Vagina (tissue), 2 donors: Measurements from ENCODE around the gene CDKN2B-AS1. TPM values are rescaled to one million over a fixed set of nuclear protein-coding genes. Genes with fewer than 3 reads are reported as not detected.

Experiments
- DNase-seq, 2 donors: peaks; one replicate each; pipeline ENCODE4 v3.0.0-alpha.2; 2017; ENCODE audit errors: extremely low spot score in 2 of 2
- H3K27ac ChIP-seq: fragments of 200-600 bp; sonication (generic); one replicate; pipeline ENCODE4 v1.5.1; 2019
- H3K27me3 ChIP-seq: fragments of 200-600 bp; sonication (generic); one replicate; pipeline ENCODE4 v1.5.1; 2019
- H3K36me3 ChIP-seq, 2 donors: fragments of 200-600 bp; sonication (generic); one replicate each; pipeline ENCODE4 v1.5.1; 2017 to 2019
- H3K4me1 ChIP-seq: fragments of 200-600 bp; sonication (generic); one replicate; pipeline ENCODE4 v1.5.1; 2019
- H3K4me3 ChIP-seq, 2 donors: fragments of 200-600 bp; sonication (generic); 1 replicate in 1 of 2; 2 replicates in 1 of 2; pipeline ENCODE4 v1.5.1; 2016 to 2019
- H3K9me3 ChIP-seq: fragments of 200-600 bp; sonication (generic); one replicate; pipeline ENCODE4 v1.5.1; 2019
- POLR2A ChIP-seq, 2 donors: fragments of 450-650 bp; IDR thresholded peaks; one replicate each; pipeline ENCODE4 v1.6.1; 2017; ENCODE audit warnings: antibody characterized with exemption in 2 of 2, mild to moderate bottlenecking in 2 of 2, moderate library complexity in 2 of 2
- POLR2AphosphoS5 ChIP-seq, 2 donors: sonication (generic); formaldehyde crosslinking; IDR thresholded peaks; one replicate each; pipeline ENCODE4 v1.9.0; 2017; ENCODE audit warnings: antibody characterized with exemption in 2 of 2, mild to moderate bottlenecking in 2 of 2, low read depth in 1 of 2; ENCODE audit not compliant: insufficient read depth in 1 of 2
- intact Hi-C: fragments of 100-400 bp; cut with DNase I; formaldehyde crosslinking; loops from one replicate; pipeline ENCODE4 v1.15.1; 2023
- total RNA-seq: library from RNA; depleted of rRNA; stranded (reverse); fragments of >200 nt; gene quantifications from one replicate; pipeline ENCODE4 v1.2.3, GENCODE V29; 2016
- TF ChIP-seq, protein P1 (sequence below), 3 experiments: fragments of 450-650 bp in 2 of 3; fragments of 200-600 bp in 1 of 3; sonication (generic) in 1 of 3; IDR thresholded peaks; one replicate each; pipeline ENCODE4 v1.5.1; 2017 to 2019; ENCODE audit warnings: antibody characterized with exemption in 3 of 3, mild to moderate bottlenecking in 2 of 3, moderate library complexity in 2 of 3

The CDKN2B-AS1 gene
- total RNA-seq, 1 donor from 2014 or later = 5.9 TPM

DNA sequence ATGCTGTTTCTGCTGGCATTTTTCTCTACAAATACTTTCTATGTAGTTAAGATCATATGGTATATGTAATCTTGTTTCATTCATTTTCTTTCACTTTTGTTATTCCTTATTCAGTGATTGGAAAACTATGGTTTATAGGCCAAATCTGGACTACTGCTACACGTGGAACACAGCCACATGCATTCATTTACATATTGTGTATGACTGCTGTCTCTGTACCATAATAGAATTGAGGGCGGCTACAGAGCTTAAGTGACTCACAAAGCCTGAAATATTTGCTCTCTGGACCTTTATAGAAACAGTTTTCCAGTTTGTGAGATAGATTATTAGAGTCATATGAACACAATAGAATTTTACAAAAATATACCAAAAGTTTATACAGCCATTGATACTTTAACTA lies 148.1 kb downstream of the CDKN2B-AS1 start:
- no peak for TF ChIP-seq POLR2A (IDR thresholded peaks at IDR 0.05)
- TF ChIP-seq, protein P1, sequence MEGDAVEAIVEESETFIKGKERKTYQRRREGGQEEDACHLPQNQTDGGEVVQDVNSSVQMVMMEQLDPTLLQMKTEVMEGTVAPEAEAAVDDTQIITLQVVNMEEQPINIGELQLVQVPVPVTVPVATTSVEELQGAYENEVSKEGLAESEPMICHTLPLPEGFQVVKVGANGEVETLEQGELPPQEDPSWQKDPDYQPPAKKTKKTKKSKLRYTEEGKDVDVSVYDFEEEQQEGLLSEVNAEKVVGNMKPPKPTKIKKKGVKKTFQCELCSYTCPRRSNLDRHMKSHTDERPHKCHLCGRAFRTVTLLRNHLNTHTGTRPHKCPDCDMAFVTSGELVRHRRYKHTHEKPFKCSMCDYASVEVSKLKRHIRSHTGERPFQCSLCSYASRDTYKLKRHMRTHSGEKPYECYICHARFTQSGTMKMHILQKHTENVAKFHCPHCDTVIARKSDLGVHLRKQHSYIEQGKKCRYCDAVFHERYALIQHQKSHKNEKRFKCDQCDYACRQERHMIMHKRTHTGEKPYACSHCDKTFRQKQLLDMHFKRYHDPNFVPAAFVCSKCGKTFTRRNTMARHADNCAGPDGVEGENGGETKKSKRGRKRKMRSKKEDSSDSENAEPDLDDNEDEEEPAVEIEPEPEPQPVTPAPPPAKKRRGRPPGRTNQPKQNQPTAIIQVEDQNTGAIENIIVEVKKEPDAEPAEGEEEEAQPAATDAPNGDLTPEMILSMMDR (IDR thresholded peaks at IDR 0.05) = no peak
- TF ChIP-seq POLR2AphosphoS5 (IDR thresholded peaks at IDR 0.05; ENCODE audit: insufficient read depth in 1 of 2, low read depth in 1 of 2) = no peak
- no peak overlapping the region for H3K27ac ChIP-seq
- DNase-seq = no peak
- intact Hi-C loops = no loop called here
- no peak overlapping the region for H3K4me3 ChIP-seq
- no peaks in the 10 kb centered on the region for H3K9me3 ChIP-seq
- no peaks in the 10 kb centered on the region for H3K27me3 ChIP-seq
- no peaks in the 10 kb centered on the region for H3K36me3 ChIP-seq
- no peaks in the 10 kb centered on the region for H3K4me1 ChIP-seq

DNA sequence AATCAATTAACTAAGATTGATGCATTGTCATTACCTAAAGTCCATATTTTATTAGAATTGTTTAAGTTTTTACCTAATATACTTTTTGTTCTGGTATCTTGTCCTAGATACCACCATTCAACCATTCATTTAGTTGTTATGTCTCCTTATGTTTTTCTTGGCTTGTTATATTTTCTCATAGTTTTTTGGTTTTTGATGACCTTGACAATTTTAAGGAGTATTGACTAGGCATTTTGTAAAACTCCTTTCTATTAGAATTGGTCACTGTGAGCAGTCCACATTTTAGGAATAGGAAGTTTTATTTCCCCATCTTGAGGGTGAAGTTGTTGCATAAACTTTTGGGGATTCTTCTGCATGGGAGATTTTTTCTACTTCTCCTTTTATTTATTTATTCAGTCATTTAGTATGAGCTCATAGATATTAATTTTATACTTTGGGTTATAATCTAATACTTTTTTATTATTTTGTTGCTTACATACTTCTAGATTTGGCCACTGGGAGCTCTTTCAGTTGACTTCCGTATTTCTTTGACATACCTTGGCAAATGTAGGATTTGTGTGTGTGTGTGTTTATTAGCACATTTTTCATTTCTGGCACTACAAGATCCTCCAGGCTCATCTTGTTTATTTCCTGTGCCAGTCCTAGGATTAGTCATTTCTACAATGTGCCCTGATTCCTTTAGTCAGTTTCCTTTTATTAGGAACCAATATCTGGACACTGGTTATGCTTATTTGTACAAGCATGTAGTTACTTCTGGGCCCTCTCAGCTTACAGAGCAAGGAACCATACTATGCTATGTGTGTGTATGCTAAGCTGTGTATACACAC lies 149.4 kb downstream of the CDKN2B-AS1 start:
- no peaks in the 10 kb centered on the region for H3K4me1 ChIP-seq

DNA sequence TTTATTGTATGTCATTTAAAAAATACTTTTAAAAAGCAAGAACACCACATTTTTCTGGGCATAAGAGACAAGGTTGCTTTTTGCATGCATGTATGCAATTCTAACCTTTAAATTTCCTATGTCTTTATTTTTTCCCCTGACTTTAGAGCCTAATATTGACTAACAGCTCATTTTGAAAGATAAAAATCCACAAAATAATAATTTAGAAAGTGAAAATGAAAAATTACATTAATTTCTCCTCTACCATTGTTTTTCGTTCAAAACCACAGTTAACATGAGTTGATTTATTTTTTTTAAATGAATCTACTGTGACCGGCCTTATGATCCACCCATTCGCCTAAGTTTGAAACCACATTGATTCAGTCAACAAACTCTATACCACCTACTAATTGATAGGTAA lies 152.0 kb downstream of the CDKN2B-AS1 start:
- no peak overlapping the region for H3K4me3 ChIP-seq
- H3K9me3 ChIP-seq = no peaks in the 10 kb centered on the region
- no peaks in the 10 kb centered on the region for H3K27me3 ChIP-seq
- TF ChIP-seq POLR2A (IDR thresholded peaks at IDR 0.05) (no peak), POLR2AphosphoS5 (IDR thresholded peaks at IDR 0.05; ENCODE audit: insufficient read depth in 1 of 2, low read depth in 1 of 2) (no peak)
- TF ChIP-seq, protein P1 (IDR thresholded peaks at IDR 0.05) = no peak
- intact Hi-C loops = loop anchor here (1.0 kb wide), 1 partner anchor 17 kb away; no protein-coding TSS in a partner anchor
- H3K27ac ChIP-seq = no peak overlapping the region
- H3K4me1 ChIP-seq = no peaks in the 10 kb centered on the region
- DNase-seq = no peak
- no peaks in the 10 kb centered on the region for H3K36me3 ChIP-seq

More for the DNA sequence above, 149.4 kb downstream of the CDKN2B-AS1 start:
- no peaks in the 10 kb centered on the region for H3K27me3 ChIP-seq
- H3K4me3 ChIP-seq = no peak overlapping the region
- H3K27ac ChIP-seq = no peak overlapping the region
- no peak for TF ChIP-seq POLR2AphosphoS5 (IDR thresholded peaks at IDR 0.05; ENCODE audit: insufficient read depth in 1 of 2, low read depth in 1 of 2)
- TF ChIP-seq, protein P1 (IDR thresholded peaks at IDR 0.05) = no peak
- no peak for TF ChIP-seq POLR2A (IDR thresholded peaks at IDR 0.05)
- no peaks in the 10 kb centered on the region for H3K36me3 ChIP-seq
- no peaks in the 10 kb centered on the region for H3K9me3 ChIP-seq
- intact Hi-C loops = no loop called here
- DNase-seq = no peak

DNA sequence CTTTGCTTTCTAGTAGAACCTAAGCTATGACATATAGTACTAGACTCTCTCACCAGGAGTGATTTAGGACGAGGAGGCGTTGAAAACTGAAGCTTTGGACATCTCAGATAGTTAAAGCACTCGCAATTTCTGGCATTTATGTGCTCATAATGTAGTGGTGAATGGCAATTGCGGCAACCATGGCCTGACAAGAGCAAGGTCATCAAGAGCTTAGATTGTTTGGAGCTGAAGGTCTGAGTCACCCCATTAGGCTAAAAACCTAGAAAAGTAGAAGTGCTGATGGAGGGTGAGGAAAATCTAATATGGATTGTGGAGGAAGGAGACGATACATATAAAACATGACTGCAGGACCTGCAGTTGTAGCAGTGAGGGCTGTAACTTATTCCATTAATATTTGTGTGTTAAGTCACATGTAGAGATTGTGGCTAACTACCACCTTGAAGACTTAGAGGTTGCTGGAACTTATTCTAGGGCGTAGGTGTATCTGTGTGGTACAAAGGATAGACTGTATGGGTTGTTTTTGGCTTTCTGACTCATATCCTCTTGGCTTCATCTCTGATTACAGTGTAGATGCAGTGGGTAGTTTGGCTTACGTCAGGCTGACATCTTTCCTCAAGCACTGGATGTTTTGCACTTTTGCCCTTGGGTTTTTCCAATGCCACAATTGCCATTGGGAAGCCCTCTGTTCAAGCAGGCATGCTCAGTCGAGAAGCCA lies 153.4 kb downstream of the CDKN2B-AS1 start:
- intact Hi-C loops = no loop called here

More for the DNA sequence above, 153.4 kb downstream of the CDKN2B-AS1 start:
- no peaks in the 10 kb centered on the region for H3K4me1 ChIP-seq
- H3K4me3 ChIP-seq = no peak overlapping the region
- H3K36me3 ChIP-seq = no peaks in the 10 kb centered on the region
- DNase-seq = no peak
- no peaks in the 10 kb centered on the region for H3K9me3 ChIP-seq
- no peaks in the 10 kb centered on the region for H3K27me3 ChIP-seq
- TF ChIP-seq, protein P1 (IDR thresholded peaks at IDR 0.05) = no peak
- TF ChIP-seq POLR2A (IDR thresholded peaks at IDR 0.05) (no peak), POLR2AphosphoS5 (IDR thresholded peaks at IDR 0.05; ENCODE audit: insufficient read depth in 1 of 2, low read depth in 1 of 2) (no peak)
- peak overlapping the region; percentile 6 for H3K27ac ChIP-seq
